OCI-LY1 (cell line): Measurements from ENCODE around the gene EDA.

Source experiments
- H2AFZ ChIP-seq: fragments of 200-600 bp; sonication (generic), shearing (Covaris generic); 2 replicates; pipeline ENCODE4 v1.6.0; 2014; ENCODE audit warnings: antibody characterized with exemption, mild to moderate bottlenecking, low read length
- H3F3A ChIP-seq: fragments of 200-600 bp; sonication (generic), shearing (Covaris generic); 2 replicates; pipeline ENCODE4 v1.6.0; 2014; ENCODE audit warnings: mild to moderate bottlenecking, antibody characterized with exemption, low read length, moderate library complexity; ENCODE audit not compliant: insufficient read depth
- H3K27ac ChIP-seq: fragments of 200-600 bp; sonication (generic); 2 replicates; pipeline ENCODE4 v1.5.1; 2014; ENCODE audit warnings: low read length, mixed run types, mild to moderate bottlenecking, low read depth; ENCODE audit not compliant: poor library complexity, severe bottlenecking
- H3K27me3 ChIP-seq: fragments of 200-600 bp; sonication (generic); 2 replicates; pipeline ENCODE4 v1.6.0; 2014; ENCODE audit warnings: antibody characterized with exemption, mild to moderate bottlenecking, low read length, moderate library complexity; ENCODE audit not compliant: insufficient read depth
- H3K36me3 ChIP-seq: fragments of 200-600 bp; sonication (generic); 2 replicates; pipeline ENCODE4 v1.6.1; 2014; ENCODE audit warnings: mild to moderate bottlenecking, antibody characterized with exemption, low read length, moderate library complexity, mixed read lengths; ENCODE audit not compliant: insufficient read depth
- H3K4me1 ChIP-seq: fragments of 200-600 bp; sonication (generic); 2 replicates; pipeline ENCODE4 v1.5.1; 2014; ENCODE audit warnings: mild to moderate bottlenecking, low read length, moderate library complexity; ENCODE audit not compliant: insufficient read depth, severe bottlenecking
- H3K4me2 ChIP-seq: fragments of 200-600 bp; sonication (generic), shearing (Covaris generic); 2 replicates; pipeline ENCODE4 v1.6.1; 2014; ENCODE audit warnings: low read length
- H3K4me3 ChIP-seq: fragments of 200-600 bp; sonication (generic); 2 replicates; pipeline ENCODE4 v1.5.1; 2014; ENCODE audit warnings: low read length, low read depth, mild to moderate bottlenecking, mixed read lengths; ENCODE audit not compliant: poor library complexity, severe bottlenecking
- H3K79me2 ChIP-seq: fragments of 200-600 bp; shearing (Covaris generic); 2 replicates; pipeline ENCODE4 v1.6.1; 2016; ENCODE audit warnings: mixed run types, low read length, mixed read lengths; ENCODE audit not compliant: insufficient read depth
- H3K9ac ChIP-seq: fragments of 200-600 bp; sonication (generic), shearing (Covaris generic); 2 replicates; pipeline ENCODE4 v1.6.1; 2014; ENCODE audit warnings: mild to moderate bottlenecking, low read length, mixed read lengths
- H3K9me2 ChIP-seq: fragments of 200-600 bp; sonication (generic), shearing (Covaris generic); 2 replicates; pipeline ENCODE4 v1.6.1; 2014; ENCODE audit warnings: low read depth, mild to moderate bottlenecking, low read length, mixed read lengths
- H3K9me3 ChIP-seq: fragments of 200-600 bp; shearing (Covaris generic); 2 replicates; pipeline ENCODE4 v1.6.1; 2014; ENCODE audit warnings: low read length, mixed read lengths
- H4K20me1 ChIP-seq: fragments of 200-600 bp; sonication (generic), shearing (Covaris generic); 2 replicates; pipeline ENCODE4 v1.6.0; 2016; ENCODE audit warnings: mild to moderate bottlenecking, low read length; ENCODE audit not compliant: insufficient read depth
- CTCF ChIP-seq: fragments of 200-600 bp; sonication (generic), shearing (Covaris generic); IDR thresholded peaks from 2 replicates; pipeline ENCODE4 v1.5.1; 2017; ENCODE audit warnings: mild to moderate bottlenecking, antibody characterized with exemption, low read length, moderate library complexity, mixed read lengths
- EZH2 ChIP-seq: fragments of 200-600 bp; sonication (generic), shearing (Covaris generic); IDR thresholded peaks from 2 replicates; pipeline ENCODE4 v1.8.0; 2017; ENCODE audit warnings: borderline replicate concordance, mixed run types, mild to moderate bottlenecking, antibody characterized with exemption, low read length, moderate library complexity, mixed read lengths

Gene EDA

DNA sequence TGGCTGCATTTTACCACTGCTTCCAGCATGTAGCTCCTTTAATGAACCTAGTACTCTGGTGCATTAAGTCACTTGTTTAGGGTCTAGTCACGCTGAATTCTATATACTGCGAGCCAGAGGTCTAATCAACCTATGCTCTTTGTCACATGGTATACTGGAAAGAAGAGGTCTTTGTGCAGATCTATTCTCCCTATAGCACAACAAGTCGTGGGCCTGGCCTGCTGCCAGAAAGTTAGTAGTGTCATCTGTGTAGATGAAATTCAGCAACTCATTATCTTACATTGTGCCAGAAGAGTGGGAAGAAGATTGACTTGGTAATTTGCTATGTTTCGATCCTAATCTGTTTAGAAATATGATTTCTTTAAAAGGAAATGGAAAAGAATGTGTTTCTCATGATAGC is 353.0 kb downstream of the EDA start:
- H3F3A ChIP-seq = no peaks in the 10 kb centered on the region
- TF ChIP-seq CTCF (no peak), EZH2 (no peak)
- H2AFZ ChIP-seq = no peak overlapping the region
- no peaks in the 10 kb centered on the region for H3K27me3 ChIP-seq
- no peak overlapping the region for H3K4me2 ChIP-seq
- no peaks in the 10 kb centered on the region for H3K9me2 ChIP-seq
- H3K9ac ChIP-seq = no peak overlapping the region
- H3K9me3 ChIP-seq = no peaks in the 10 kb centered on the region
- H3K36me3 ChIP-seq = no peaks in the 10 kb centered on the region
- no peaks in the 10 kb centered on the region for H4K20me1 ChIP-seq
- H3K4me1 ChIP-seq = no peaks in the 10 kb centered on the region
- H3K79me2 ChIP-seq = no peaks in the 10 kb centered on the region
- H3K4me3 ChIP-seq = no peak overlapping the region
- H3K27ac ChIP-seq = no peak overlapping the region

GRCh38 chrX:69969460-69969859 is 353.5 kb downstream of the EDA start:
- no peaks in the 10 kb centered on the region for H3K9me3 ChIP-seq
- H3K27me3 ChIP-seq = no peaks in the 10 kb centered on the region
- no peaks in the 10 kb centered on the region for H3K4me1 ChIP-seq
- no peaks in the 10 kb centered on the region for H4K20me1 ChIP-seq
- H3F3A ChIP-seq = no peaks in the 10 kb centered on the region
- no peak overlapping the region for H3K9ac ChIP-seq
- TF ChIP-seq CTCF (no peak), EZH2 (no peak)
- H3K4me3 ChIP-seq = no peak overlapping the region
- no peak overlapping the region for H2AFZ ChIP-seq
- H3K79me2 ChIP-seq = no peaks in the 10 kb centered on the region
- no peaks in the 10 kb centered on the region for H3K9me2 ChIP-seq
- H3K36me3 ChIP-seq = no peaks in the 10 kb centered on the region
- H3K4me2 ChIP-seq = no peak overlapping the region
- no peak overlapping the region for H3K27ac ChIP-seq

DNA sequence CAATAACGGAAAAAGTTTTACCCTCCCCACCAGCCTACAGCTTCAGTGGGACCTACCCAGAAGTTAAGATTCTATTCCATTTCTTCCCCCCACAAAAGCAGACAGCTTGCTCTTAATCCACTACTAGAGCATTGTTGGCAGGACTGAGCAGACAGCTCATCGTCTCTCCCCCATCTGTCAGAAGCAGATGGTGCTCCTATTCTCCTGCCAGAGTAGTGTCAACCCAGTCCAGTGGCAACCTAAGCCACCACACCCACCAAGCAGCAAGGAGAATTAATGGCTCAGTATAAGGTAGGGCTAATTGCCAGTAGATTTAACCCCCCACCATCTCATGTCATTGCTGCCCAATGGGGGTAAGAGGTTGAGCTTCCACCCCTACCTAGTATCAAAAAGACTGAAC is 371.8 kb downstream of the EDA start:
- no peak overlapping the region for H3K4me2 ChIP-seq
- no peaks in the 10 kb centered on the region for H3K27me3 ChIP-seq
- H3K4me3 ChIP-seq = no peak overlapping the region
- no peaks in the 10 kb centered on the region for H3K4me1 ChIP-seq
- H3K36me3 ChIP-seq = no peaks in the 10 kb centered on the region
- no peaks in the 10 kb centered on the region for H3F3A ChIP-seq
- no peaks in the 10 kb centered on the region for H3K9me2 ChIP-seq
- no peaks in the 10 kb centered on the region for H4K20me1 ChIP-seq
- H3K9ac ChIP-seq = no peak overlapping the region
- H3K27ac ChIP-seq = no peak overlapping the region
- no peaks in the 10 kb centered on the region for H3K9me3 ChIP-seq
- no peaks in the 10 kb centered on the region for H3K79me2 ChIP-seq
- H2AFZ ChIP-seq = no peak overlapping the region
- no peak for TF ChIP-seq CTCF
- TF ChIP-seq EZH2 = no peak
